A673 (cell line): ENCODE measurements around the gene IL12RB2. TPM values are rescaled to one million over a fixed set of nuclear protein-coding genes. Genes with fewer than 3 reads are reported as not detected.

Experiments
- BruUV-seq: library from RNA; stranded (reverse); fragments of 400-500 nt; replicated peaks from 2 replicates; lab custom pipeline; 2021; lab: Mats Ljungman, UMichigan
- CTCF ChIA-PET: fragments of 300-600 bp; sonication (Branson Sonifier 250); formaldehyde crosslinking; loops from one replicate; lab custom pipeline; 2022; ENCODE audit warnings: antibody characterized with exemption; lab: Charles Lee
- POLR2A ChIA-PET: fragments of 300-600 bp; sonication (Branson Sonifier 250); formaldehyde crosslinking; loops from one replicate; lab custom pipeline; 2022; ENCODE audit warnings: antibody characterized with exemption; ENCODE audit not compliant: low non-redundant PET; lab: Charles Lee
- DNase-seq: peaks from one replicate; pipeline ENCODE4 v3.0.0-alpha.2; 2015; ENCODE audit warnings: low spot score
- H3K27ac ChIP-seq: fragments of 200-600 bp; sonication (generic); 2 replicates; pipeline ENCODE4 v1.5.1; 2016; ENCODE audit warnings: mixed run types, low read depth, mild to moderate bottlenecking, mixed read lengths, antibody characterized with exemption, low read length; ENCODE audit not compliant: poor library complexity, severe bottlenecking
- H3K27me3 ChIP-seq: fragments of 200-600 bp; sonication (generic); replicated peaks from 2 replicates; pipeline ENCODE4 v1.6.1; 2017; ENCODE audit warnings: mixed run types, low read depth, mild to moderate bottlenecking, mixed read lengths, antibody characterized with exemption, low read length; ENCODE audit not compliant: insufficient read depth, poor library complexity
- H3K36me3 ChIP-seq: fragments of 200-600 bp; sonication (generic); 2 replicates; pipeline ENCODE4 v1.6.1; 2016; ENCODE audit warnings: mixed run types, mild to moderate bottlenecking, mixed read lengths, antibody characterized with exemption, low read length; ENCODE audit not compliant: insufficient read depth, poor library complexity, severe bottlenecking
- H3K4me1 ChIP-seq: fragments of 200-600 bp; sonication (generic); 2 replicates; pipeline ENCODE4 v1.6.1; 2017; ENCODE audit warnings: mixed run types, mild to moderate bottlenecking, mixed read lengths, antibody characterized with exemption, low read length; ENCODE audit not compliant: insufficient read depth, poor library complexity, severe bottlenecking
- H3K4me3 ChIP-seq: fragments of 200-600 bp; sonication (generic); 2 replicates; pipeline ENCODE4 v1.5.1; 2016; ENCODE audit warnings: low read depth, mixed run types, mild to moderate bottlenecking, mixed read lengths, low read length; ENCODE audit not compliant: poor library complexity, severe bottlenecking
- H3K9me3 ChIP-seq: fragments of 200-600 bp; sonication (generic); 2 replicates; pipeline ENCODE4 v1.6.1; 2016; ENCODE audit warnings: mixed run types, low read depth, mild to moderate bottlenecking, mixed read lengths, antibody characterized with exemption, low read length; ENCODE audit not compliant: poor library complexity, severe bottlenecking
- EZH2 ChIP-seq: fragments of 200-600 bp; sonication (generic); IDR thresholded peaks from 2 replicates; pipeline ENCODE4 v1.6.1; 2017; ENCODE audit warnings: borderline replicate concordance, low read depth, mild to moderate bottlenecking, mixed read lengths, antibody characterized with exemption, low read length; ENCODE audit not compliant: poor library complexity, severe bottlenecking
- intact Hi-C: fragments of 100-400 bp; cut with micrococcal nuclease; formaldehyde crosslinking; loops from one replicate; pipeline ENCODE4 v1.10.0; 2022; ENCODE audit not compliant: unreplicated experiment
- total RNA-seq: library from RNA; stranded (reverse); gene quantifications from 2 replicates; pipeline ENCODE4 v1.2.3, GENCODE V29; 2021
- TF ChIP-seq, protein P1 (sequence below): fragments of 300-800, 200-600 bp; sonication (generic); conservative IDR thresholded peaks from 2 replicates; pipeline ENCODE4 v1.5.1; 2017; ENCODE audit warnings: low read depth, mild to moderate bottlenecking, antibody characterized with exemption, low read length, moderate library complexity, mixed read lengths

IL12RB2 gene
- total RNA-seq, 1 experiment from 2014 or later = 0.39 TPM

DNA sequence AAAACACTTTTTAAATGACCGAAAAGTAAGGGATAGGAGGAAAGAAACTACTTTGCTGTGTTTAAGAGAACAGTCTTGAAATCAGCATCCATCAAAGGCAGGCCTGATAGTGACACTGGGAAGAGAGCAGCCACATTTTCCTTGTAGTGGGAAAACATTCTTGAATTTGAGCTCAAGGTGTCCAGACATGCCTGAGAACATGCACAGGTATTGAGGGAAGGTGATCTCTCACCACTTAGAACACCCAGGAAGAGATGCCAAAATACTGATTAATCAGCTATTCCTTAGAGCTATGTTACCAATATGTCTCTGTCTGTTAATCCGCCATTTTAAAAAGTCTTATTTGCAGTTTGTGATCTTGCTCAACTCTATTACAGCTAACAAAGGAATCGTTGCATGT is 25.9 kb downstream of the IL12RB2 start:
- Histone ChIP-seq H3K27me3 (no peaks in the 10 kb centered on the region), H3K4me1 (no peaks in the 10 kb centered on the region), H3K27ac (no peak overlapping the region), H3K36me3 (no peaks in the 10 kb centered on the region), H3K9me3 (no peaks in the 10 kb centered on the region), H3K4me3 (no peak overlapping the region)
- CTCF ChIA-PET = no interaction called here
- DNase-seq = no peak
- POLR2A ChIA-PET = no interaction called here
- intact Hi-C loops = no loop called here
- BruUV-seq = no TSS peak
- TF ChIP-seq EZH2 = no peak
- TF ChIP-seq, protein P1, sequence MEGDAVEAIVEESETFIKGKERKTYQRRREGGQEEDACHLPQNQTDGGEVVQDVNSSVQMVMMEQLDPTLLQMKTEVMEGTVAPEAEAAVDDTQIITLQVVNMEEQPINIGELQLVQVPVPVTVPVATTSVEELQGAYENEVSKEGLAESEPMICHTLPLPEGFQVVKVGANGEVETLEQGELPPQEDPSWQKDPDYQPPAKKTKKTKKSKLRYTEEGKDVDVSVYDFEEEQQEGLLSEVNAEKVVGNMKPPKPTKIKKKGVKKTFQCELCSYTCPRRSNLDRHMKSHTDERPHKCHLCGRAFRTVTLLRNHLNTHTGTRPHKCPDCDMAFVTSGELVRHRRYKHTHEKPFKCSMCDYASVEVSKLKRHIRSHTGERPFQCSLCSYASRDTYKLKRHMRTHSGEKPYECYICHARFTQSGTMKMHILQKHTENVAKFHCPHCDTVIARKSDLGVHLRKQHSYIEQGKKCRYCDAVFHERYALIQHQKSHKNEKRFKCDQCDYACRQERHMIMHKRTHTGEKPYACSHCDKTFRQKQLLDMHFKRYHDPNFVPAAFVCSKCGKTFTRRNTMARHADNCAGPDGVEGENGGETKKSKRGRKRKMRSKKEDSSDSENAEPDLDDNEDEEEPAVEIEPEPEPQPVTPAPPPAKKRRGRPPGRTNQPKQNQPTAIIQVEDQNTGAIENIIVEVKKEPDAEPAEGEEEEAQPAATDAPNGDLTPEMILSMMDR = no peak

DNA sequence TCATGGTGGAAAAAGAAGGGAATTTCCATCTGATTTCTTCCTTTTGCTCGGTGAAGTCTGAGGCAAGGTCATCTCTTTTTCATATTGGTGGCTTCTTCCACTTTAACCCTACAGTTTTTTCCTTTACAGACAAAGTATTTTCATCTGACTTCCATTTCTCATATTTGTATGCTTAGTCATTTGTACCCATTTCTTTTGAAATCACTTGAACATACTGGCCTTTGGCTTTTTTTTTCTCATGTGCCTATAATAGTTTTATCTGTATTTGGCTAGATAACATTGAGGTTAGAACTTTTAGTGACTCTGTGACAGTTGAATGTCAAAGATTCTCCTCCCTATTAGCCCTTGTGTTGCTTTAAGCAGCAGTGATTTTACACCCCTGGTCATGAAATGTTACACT is 27.7 kb downstream of the IL12RB2 start:
- no peak overlapping the region for H3K4me3 ChIP-seq
- no peak for DNase-seq
- no peaks in the 10 kb centered on the region for H3K9me3 ChIP-seq
- CTCF ChIA-PET = no interaction called here
- no TSS peak for BruUV-seq
- POLR2A ChIA-PET = no interaction called here
- no peak for TF ChIP-seq EZH2
- TF ChIP-seq, protein P1 = no peak
- no peaks in the 10 kb centered on the region for H3K4me1 ChIP-seq
- H3K27ac ChIP-seq = no peak overlapping the region
- H3K27me3 ChIP-seq = no peaks in the 10 kb centered on the region
- H3K36me3 ChIP-seq = no peaks in the 10 kb centered on the region
- intact Hi-C loops = no loop called here

DNA sequence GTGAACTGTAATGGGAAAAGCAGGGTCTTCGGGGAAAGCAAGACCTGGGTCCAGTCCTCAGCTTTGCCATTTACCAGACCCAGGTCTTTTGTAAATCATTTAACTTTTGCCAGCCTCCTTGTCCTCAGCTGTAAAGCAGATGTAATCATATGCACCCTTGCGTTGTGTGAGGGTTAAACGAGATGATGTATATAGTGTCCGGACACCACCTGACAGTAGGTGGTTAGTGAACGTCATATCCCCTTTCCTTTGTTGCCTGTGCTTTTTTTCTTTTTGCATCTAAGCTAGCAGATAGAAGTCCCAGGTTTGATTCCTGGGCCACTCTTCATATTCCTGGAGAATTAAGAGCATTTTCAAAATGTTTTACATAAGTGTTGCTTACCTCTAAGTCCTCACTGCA is 28.5 kb downstream of the IL12RB2 start:
- Histone ChIP-seq H3K27me3 (no peaks in the 10 kb centered on the region), H3K9me3 (no peaks in the 10 kb centered on the region), H3K27ac (no peak overlapping the region), H3K4me1 (no peaks in the 10 kb centered on the region), H3K4me3 (no peak overlapping the region), H3K36me3 (no peaks in the 10 kb centered on the region)
- no TSS peak for BruUV-seq
- ChIA-PET POLR2A (no interaction called here), CTCF (no interaction called here)
- intact Hi-C loops = no loop called here
- no peak for DNase-seq
- TF ChIP-seq, protein P1 = no peak
- no peak for TF ChIP-seq EZH2
